Activated T-cell treated with anti-CD3 and anti-CD28 coated beads for 1 hour (primary cell): ENCODE measurements around the gene BCL2L2.
"Not testable (repeated sequence)": the region's sequence is repeated elsewhere in the genome, so short reads cannot be mapped to it uniquely, and the experiment has no call there.

Source experiments
- DNase-seq: peaks from one replicate; pipeline ENCODE4 v3.0.0-alpha.2; 2020; ENCODE audit warnings: low read depth

BCL2L2 gene, protein sequence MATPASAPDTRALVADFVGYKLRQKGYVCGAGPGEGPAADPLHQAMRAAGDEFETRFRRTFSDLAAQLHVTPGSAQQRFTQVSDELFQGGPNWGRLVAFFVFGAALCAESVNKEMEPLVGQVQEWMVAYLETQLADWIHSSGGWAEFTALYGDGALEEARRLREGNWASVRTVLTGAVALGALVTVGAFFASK

DNA sequence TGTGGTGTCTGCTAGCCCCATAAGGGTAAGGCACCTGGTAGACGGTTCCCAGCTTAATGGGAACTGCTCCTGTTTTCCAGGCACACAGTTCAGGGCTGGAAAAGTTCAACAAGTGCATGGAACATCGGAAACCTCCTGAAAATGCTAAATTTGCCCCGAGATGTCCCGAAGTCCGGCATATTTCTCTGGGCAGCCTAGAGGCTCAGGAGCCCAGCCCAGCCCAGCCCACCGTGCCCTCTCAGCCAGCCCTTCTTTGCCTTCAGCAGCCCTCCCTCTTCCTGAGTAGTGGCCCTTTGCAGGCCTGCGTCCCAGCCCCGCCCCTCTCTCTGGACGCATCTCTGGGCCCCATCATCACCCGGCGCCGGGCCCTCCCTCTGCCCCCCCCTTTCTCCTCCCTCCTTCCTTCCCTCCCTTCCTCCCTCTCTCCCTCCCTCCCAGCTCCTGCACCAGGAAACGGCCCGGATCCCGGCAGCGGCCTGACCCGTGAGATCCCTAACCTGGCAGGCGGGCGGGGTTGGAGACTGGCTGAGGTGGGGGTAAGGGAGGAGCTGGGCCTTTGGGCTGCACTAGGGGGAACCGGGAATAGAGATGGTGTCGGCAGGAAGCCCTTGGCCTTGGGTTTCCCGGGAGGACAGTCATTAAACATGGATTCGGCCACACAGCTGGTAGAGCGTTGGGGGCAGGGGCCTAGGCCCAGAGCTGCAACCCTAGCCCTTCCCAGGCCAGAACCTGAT, at the start of gene BCL2L2:
BCL2L2 (plus strand) TSS at position 422 of the 734 bp plus-strand sequence. CDS start 935 bp downstream, outside the sequence.
- no peak for DNase-seq

DNA sequence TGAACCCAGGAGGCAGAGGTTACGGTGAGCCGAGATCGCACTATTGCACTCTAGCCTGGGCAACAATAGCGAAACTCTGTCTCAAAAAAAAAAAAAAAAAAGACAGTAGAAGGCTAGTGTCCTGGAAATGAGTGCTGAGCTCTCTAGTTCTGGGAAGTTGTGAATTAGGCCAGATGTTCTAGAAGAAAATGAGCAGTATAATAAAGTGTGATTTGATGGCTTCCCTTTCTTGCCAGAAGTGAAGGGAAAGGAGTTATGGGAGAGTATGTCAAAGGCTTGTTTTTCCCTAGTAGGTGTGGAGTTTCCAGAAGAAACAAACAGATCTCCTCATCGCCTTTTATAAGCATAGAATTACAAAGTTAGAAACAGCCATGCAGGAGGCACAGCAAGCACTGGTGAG, 48.4 kb upstream of the BCL2L2 start:
- DNase-seq: no peak

DNA sequence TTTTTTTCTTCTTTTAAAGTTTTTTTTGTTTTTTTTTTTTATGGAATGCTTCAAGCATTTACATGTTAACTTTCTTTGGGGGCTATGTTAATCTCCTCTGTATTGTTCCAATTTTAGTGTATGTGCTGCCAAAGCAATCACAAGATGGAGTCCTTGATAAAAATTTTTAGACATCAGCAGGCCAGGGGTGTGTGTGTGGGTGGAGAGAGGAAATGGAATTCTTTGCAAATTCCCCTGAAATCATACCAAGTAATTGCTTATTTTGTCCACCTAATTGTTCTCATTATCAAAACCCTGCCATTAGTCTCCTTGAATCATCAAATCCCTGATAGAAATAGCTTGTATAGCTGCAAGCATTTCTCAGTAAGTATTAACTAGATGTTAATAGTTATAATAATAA, 47.2 kb upstream of the BCL2L2 start:
- DNase-seq: no peak

DNA sequence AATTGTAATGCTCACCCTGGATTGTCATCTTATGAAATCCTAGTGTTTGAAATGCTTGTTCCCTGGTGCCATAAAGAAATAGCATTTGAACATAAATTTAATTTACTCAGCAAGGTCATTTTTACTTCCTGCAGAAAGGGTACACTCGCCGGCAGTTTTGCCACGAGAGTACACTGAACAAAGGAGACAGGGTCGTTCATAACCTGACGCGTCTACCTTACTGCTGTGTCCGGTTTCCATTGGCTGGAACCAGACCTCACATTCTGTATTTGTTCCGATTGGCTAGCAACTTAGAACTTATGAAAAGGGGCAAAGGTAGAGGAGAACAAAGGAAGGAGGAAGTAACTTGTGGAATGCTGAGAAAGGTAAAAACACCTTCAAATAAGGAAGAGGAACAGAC, 45.8 kb upstream of the BCL2L2 start:
- DNase-seq: not testable (repeated sequence)

DNA sequence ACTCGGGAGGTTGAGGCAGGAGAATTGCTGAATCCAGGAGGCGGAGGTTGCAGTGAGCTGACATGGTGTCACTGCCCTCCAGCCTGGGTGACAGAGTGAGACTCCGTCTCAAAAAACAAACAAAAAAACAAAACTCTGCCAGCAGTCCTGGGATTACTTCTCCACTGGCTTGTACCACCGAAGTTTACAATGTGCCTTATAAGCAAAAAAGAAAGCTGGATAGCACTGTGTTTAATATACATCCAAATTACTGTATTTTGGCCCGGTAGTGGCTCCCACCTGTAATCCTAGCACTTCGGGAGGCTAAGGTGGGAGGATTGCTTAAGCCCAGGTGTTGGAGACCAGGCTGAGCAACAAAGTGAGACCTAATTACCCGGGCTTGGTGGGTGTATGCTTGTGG, 37.4 kb upstream of the BCL2L2 start:
- DNase-seq: no peak

DNA sequence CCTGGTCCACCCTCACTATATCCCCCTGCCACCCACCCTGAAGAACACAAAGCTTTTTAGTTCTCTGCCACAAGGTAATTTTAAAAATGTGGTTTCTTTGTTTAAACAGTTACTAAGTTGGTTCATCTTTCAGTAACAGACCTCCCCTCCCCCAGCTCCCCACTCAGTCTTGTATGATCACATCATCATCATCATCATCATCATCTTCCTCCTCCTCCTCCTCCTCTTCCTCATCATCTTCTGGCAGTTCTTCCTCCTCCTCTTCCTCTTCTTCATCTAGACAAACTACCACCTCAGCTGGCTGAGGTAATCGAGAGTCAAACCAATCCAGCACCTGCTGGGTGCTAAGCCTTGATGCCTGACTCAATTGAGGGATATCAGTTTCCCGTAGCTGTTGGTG, 31.2 kb upstream of the BCL2L2 start:
- DNase-seq: no peak

DNA sequence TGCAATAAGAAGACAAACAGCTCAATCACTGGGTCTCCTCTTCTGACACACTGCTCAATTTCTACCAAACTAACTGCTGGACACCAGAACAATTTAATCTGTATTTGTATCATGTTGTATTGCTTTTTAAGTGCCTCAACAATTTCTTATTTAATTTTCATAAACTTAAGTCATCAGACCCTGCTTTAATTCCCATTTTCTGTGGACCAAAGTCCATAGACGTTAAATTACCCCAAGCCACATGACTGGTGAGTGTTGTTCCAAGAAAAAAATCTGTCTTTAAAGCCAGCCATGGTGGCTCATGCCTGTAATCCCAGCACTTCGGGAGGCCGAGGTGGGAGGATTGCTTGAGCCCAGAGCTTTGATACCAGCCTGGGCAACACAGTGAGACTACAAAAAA, 29.4 kb upstream of the BCL2L2 start:
- DNase-seq: no peak

DNA sequence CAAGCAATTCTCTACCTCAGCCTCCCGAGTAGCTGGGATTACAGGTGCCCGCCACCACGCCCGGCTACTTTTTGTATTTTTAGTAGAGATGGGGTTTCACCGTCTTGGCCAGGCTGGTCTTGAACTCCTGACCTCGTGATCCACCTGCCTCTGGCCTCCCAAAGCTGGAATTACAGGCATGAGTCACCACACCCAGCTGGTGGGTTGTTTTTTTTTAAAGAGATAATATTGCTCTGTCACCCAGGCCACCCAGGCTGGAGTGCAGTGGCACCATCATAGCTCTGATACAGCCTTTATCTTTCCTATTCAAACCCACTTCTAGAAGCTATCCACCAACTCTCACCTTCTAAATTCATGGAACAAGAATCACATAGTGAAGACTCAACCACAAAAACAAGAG, 28.7 kb upstream of the BCL2L2 start:
- not testable (repeated sequence) for DNase-seq

DNA sequence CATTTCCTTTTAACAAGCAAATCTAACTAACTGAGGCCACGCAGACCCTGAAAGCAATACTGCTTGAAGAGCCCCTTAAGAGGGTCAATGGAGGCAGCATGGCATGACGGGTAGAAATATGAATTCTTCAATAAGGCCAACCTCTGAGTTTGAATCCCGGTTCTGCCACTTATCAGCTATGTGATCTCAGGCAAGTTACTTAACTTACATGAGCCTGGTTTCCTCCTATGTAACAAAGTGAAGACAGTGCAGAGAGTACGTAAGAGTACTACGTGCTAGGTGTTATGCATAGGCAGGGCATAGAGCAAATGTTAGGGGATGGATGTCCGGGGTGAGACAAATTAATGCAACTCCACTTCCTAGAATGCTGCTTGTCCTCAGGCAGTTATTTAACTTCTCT, 25.4 kb upstream of the BCL2L2 start:
- no peak for DNase-seq

DNA sequence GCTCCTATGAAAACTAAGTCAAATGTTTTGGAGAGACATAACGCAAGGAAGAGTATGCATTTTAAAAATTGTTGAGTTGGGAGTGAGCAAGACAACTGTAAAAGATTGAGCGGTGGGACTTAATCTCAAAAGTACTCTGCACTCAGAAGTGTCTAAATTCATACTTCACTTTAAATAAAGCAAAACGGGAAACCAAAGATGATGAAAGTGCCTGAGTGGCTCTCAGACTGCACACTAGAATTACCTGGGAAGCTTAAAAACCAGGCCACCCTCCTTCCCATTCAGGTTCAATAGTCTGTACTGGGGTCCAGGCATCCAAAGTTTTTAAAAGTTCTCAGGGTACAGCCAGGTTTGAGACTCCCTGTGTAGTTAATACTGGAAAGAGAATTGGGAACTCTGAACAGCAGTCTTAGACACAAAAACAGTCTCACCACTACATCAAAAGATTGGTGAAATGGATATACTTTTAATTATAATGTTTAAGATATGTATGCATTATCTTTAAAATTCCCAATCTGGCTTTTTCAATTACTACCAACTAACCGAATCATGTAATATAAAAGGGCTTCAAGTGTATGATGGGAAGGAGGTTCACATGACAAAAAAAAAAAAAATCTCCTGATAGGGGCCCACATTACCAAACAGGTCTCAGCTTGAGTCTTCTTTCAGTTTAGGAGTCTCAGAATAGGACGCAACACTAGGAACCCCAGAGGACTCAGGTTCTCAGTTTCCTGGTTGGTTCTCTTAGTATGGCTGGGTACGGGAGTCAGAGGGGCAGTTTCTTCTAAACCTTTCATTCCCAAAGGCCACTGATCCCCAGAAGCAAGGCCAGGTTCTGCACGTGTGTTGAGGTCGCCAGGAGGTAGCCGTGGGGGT, 21.7 kb upstream of the BCL2L2 start:
- DNase-seq: no peak

DNA sequence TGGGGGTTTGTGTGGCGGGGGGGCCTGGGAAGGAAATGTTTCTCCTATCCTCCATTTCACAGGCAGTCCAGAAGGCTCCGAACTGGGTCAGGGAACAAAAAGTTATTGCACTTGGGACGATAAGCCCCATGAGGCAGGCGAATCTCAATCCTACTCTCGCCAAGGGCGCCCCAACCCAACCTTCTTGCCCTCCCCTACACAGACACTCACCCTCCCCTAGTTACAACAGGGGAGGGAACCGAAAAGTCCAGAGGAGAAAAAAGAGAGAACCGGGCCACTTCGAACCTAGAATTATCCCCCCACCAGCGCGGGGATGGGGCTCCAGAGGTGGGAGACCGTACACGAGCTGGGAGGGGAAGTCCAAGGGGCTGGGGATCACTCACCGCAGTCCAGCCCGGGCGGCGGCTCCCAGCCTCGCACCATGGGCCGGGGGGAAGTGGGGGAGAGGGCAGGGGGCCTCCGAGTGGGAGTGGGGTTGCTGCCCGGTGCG, 21.1 kb upstream of the BCL2L2 start:
- no peak for DNase-seq

DNA sequence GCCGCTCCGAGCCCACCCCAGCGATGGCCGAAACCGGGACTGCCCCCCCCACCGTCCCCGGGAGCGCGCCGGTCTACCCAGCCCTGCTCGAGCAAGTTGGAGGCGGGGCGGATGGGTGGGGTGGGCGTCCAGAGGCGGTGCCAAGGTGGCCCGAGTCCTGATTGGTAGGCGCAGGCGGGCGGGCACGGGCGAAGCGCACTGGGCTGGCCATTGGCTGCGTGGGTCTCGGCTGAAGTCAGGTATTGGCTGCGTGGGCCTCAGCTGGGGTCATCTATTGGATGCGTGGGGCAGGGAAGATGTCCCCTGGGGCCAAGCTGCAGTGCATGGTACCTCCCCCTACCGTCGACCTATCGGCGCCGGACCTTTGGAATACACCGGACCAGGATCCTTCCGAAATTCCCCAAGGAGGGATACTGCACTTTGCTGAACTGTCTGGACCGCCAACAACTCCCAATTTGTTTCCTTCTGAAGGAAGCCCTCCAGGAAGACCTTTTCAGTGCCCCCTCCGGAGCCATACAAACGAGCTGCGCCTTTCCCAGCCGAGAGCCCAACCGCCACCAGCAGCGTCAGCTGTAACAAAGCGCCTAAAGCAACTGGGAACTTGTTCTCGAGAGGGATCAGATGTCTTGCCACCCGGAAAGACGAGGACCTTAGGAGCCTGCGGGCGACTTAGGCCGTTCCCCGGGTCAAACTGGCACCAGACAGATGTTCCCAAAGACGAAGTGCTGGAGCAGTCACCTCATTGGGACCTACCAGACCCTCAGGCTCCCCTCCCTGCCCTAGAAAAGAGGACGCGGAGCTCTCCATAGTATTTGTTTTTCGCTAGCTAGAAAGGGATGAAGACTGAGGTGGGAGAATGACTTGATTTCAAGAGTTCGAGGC, 20.4 kb upstream of the BCL2L2 start, which contains the start of gene HOMEZ:
HOMEZ (minus strand) TSS at position 113 of the 882 bp plus-strand sequence. CDS start 180 bp downstream, outside the sequence.
- DNase-seq: peak; percentile 97

DNA sequence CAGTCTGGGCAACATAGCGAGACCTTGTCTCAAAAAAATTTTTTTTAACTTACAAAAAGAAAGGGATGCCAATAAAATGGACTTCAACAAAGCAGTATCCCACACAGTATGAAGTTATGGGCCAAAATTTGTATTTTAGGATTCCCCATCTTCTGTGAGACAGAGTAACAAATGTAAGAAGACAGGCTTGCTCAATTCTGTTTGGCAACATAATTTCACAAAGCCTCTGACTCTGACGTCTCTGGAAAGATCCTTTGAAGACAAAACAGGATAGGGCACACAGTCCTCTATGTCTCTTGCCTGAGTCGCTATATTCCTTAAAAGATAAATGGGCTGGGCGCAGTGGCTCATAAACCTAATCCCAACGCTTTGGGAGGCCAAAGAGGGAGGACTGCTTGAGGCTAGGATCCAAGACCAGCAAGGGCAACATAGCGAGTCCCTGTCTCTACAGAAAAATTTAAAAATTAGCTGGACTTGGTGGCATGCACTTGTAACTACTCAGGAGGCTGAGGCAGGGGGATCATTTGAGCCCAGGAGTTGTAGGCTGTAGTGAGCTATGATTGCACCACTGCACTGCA, 19.6 kb upstream of the BCL2L2 start:
- no peak for DNase-seq

DNA sequence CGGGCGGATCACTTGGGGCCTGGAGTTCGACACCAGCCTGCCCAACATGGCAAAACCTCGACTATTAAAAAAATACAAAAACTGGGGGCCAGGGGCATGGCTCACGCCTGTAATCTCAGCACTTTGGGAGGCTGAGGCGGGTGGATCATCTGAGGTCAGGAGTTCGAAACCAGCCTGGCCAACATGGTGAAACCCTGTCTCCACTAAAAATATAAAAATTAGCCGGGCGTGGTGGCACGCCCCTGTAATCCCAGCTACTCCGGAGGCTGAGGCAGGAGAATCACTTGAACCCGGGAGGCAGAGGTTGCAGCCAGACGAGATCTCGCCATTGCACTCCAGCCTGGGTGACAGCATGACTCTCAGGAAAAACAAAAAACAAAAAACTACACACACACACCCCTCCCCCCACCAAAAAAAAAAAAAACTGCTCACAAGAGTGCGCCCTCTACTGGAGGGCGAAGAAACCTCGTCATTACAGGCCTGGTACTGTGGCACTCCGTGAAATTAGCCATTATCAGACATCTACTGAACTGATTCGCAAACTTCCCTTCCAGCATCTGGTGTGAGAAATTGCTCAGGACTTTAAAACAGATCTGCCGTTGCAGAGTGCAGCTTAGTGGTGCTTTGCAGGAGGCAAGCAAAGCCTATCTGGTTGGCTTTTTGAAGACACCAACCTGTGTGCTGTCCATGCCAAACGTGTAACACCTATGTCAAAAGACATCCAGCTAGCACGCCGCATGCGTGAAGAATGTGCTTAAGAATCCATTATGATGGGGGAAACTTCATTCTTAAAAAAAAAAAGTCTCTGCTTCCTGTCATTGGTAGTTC, 11.7 kb upstream of the BCL2L2 start:
- DNase-seq: peak; percentile 40

DNA sequence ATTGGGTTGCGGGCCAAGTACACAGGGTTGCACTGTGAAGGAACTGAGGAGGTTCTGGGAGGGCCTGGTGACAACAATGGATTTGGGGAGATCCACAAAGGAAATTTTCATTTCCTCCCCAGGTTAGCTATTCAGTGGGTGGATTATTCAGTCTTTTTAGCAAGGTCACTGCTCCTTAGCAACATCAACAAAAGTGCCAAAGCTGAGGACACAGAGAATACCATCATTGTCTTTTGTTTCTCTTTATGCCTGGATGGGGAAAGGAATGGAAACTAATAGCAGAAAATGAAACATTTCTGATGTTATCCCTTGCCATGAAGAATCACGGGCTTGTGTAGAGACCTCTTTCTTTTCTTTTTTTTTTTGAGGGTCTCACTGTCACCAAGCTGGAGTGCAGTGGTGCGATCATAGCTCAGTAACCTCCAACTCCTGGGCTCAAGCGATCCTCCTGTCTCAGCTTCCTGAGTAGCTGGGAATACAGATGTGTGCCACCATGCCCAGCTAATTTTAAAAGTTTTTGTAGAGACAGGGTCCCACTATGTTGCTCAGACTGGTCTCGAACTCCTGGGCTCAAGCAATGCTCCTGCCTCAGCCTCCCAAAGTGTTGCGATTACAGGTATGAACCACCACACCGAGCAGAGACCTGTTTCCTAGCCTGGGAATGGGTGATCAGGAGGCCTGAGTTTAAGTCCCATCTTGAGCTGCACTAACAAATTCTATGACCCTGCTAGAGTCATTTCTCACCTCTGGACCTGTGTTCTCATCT, 10.4 kb upstream of the BCL2L2 start:
- DNase-seq: no peak

DNA sequence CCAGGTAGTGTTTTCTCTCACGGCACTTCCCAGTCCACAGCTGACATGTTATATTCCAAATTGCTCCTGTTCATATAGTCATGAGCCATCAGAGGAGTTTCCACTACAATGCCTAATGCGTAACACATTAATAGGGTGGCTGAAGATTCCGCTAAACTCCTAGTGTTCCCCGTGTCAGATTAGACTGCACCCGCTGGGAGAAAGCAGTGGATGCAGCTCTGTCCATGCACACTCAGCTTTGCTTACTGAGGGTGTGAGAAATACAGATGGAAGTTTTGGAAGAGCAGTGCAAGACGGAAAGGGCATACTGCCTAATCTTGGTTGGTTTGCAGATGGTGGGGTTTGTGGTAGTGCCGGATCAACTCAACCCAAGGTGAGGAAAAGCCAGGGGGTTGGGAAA, 9.5 kb upstream of the BCL2L2 start:
- no peak for DNase-seq

DNA sequence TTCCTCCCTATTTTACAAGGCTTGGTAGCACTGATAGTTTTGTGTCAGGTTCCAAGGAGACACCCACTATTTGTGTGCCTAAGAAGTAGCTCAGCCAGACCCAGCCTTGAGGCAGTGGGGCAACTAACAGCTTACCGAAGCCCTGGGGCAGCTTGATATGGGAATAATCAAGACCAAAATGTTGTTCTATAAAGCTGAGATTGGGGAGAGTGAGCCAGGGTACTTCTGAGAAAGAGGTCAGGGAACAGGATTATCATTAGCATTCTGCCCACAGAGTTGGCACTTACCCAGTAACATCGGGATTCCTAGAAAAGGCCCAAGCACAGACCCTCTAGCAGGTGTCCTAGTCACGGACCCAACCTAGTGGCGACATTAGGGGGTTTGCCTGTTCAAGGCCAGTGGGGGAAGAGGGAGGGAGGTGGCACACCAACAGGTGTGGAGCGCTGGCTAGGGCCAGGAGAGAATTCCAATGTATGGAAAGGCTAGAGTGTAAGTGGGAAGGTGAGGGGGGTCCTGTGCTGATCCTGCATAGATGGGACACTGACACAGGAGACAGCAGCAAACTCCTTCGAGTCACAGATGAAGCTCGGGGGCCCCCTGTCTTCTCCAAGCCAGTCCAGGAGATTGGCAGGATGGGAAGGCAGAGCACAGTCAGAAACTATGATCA, 8.9 kb upstream of the BCL2L2 start:
- DNase-seq: no peak

DNA sequence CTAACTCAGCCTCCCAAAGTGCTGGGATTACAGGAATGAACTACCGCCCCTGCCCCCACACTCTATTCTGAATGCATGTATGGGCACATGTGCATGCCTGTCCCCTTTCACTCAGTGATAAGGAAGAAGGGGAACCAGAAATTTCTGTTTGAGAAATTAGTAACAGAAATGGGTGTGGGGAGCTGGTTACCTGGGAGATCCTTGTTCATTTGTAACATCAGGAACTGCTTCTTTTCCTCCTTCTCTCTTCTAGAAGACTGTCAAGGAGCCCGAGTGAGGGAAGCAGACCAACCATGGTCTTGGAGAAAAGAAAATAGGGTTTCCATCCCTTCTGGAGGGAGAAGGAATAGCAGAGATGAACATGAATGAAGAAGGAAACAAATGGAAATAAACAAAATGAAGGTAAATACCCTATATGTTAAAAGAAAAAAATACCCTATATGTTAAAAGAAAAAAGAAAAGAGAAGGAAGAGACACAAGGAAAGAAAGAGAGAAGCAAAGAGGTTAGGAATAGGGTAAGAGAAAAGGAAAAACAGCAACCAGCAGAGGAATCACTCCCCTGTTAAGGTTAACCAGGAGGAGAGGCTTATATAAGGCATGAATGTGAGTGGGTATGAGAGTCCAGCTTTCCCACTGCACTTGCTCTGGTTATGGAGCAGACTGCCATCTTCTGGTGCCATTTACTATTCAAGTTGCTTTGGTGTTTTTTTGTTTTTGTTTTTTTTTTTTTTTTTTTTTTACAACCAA, 7.2 kb upstream of the BCL2L2 start:
- no peak for DNase-seq
